HG02840 (cell line): ENCODE data around the gene LGALS12.
A peak's percentile ranks its signal among the peaks of the same experiment; 100 is the strongest.

ENCODE experiments used
- ATAC-seq: cut with Tn5 transposase; IDR thresholded peaks from one replicate; pipeline ENCODE4 v1.9.1; 2021; ENCODE audit warnings: mild to moderate bottlenecking, moderate library complexity, moderate number of reproducible peaks; ENCODE audit not compliant: unreplicated experiment, low FRiP score

The LGALS12 gene

GRCh38 chr11:63556404-63557013 lies 50.6 kb downstream of the LGALS12 start:
- ATAC-seq = no peak

- no peak for ATAC-seq
Observed at GRCh38 chr11:63557570-63557969, 51.7 kb downstream of the LGALS12 start.

- ATAC-seq = no peak
Observed at GRCh38 chr11:63558459-63559157, 52.7 kb downstream of the LGALS12 start.

- ATAC-seq = no peak
Observed at GRCh38 chr11:63560506-63561180, 54.8 kb downstream of the LGALS12 start.

GRCh38 chr11:63563201-63564055 lies 57.5 kb downstream of the LGALS12 start, which contains the start of gene PLAAT2:
PLAAT2 (minus strand) TSS chr11:63563379; CDS start chr11:63563324, 55 bp downstream.
- no peak for ATAC-seq

- ATAC-seq = peak; percentile 59
Observed at GRCh38 chr11:63564056-63564774, 58.3 kb downstream of the LGALS12 start.

GRCh38 chr11:63564784-63565350 lies 59.0 kb downstream of the LGALS12 start:
- no peak for ATAC-seq
